GM13976 (cell line): ENCODE results near the gene ITGA7.

Source experiments
- DNase-seq: peaks from one replicate; pipeline ENCODE4 v3.0.0; 2012; ENCODE audit warnings: low spot score
- in situ Hi-C: fragments of 300-500 bp; cut with MboI; formaldehyde crosslinking; loops from one replicate; pipeline ENCODE4 v1.12.0; 2022; ENCODE audit warnings: low sequenced_read_pairs, mixed read lengths, inconsistent platforms; ENCODE audit not compliant: unreplicated experiment
- TF ChIP-seq, protein P1 (sequence below): IDR thresholded peaks from 2 replicates; pipeline ENCODE4 v1.5.1; 2012; ENCODE audit warnings: borderline replicate concordance, mild to moderate bottlenecking; ENCODE audit not compliant: insufficient read depth; ENCODE audit errors: extremely low read depth, missing control alignments, control extremely low read depth

The ITGA7 gene

DNA sequence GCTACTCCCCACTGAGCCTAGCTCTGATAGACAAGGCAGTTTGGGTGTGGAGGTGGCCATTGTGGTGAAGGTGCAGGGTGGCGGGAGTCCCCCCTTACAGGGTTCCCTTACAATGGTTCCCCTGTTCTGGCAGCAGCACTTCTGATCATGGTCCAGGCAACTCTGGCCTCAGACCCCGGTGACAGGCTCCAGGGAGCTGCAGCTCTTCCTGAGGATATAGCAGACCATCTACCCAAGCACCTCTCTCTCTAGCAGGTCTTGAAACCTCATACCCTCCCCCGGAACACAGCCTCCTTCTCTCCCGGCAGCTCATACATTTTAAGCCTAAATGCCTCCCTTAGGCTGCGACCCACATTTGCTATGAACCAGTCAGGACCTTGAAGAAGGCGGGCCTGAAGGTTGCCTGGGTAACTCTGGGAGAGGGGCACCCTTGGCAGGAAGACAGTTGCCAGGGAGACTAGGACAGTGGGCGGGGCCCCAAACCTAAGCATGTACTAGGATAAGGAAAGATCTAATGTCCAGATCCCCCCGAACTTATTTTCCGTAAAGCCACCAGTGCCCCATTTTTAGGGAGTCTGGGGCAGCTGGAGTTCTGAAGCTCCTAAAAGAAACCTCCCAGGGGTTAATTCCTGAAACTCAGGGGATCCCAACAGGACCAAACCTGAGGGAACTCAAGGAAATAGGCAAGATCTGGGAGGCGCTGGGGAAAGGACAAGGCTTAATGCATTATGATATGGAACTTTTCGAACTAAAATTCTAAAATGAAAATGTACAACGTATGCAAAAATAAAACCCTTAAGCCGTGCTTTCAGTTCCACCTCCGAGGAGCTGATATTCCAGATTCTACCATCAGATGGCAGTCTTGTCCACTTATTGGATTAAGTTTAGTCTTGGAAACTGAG, 30.7 kb upstream of the ITGA7 start:
- in situ Hi-C loops, result loop anchor here (10.0 kb wide), 2 partner anchors 206 to 296 kb away; no protein-coding TSS in a partner anchor
- DNase-seq, result peak; percentile 78
- TF ChIP-seq, protein P1, sequence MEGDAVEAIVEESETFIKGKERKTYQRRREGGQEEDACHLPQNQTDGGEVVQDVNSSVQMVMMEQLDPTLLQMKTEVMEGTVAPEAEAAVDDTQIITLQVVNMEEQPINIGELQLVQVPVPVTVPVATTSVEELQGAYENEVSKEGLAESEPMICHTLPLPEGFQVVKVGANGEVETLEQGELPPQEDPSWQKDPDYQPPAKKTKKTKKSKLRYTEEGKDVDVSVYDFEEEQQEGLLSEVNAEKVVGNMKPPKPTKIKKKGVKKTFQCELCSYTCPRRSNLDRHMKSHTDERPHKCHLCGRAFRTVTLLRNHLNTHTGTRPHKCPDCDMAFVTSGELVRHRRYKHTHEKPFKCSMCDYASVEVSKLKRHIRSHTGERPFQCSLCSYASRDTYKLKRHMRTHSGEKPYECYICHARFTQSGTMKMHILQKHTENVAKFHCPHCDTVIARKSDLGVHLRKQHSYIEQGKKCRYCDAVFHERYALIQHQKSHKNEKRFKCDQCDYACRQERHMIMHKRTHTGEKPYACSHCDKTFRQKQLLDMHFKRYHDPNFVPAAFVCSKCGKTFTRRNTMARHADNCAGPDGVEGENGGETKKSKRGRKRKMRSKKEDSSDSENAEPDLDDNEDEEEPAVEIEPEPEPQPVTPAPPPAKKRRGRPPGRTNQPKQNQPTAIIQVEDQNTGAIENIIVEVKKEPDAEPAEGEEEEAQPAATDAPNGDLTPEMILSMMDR, result peak; percentile 66

DNA sequence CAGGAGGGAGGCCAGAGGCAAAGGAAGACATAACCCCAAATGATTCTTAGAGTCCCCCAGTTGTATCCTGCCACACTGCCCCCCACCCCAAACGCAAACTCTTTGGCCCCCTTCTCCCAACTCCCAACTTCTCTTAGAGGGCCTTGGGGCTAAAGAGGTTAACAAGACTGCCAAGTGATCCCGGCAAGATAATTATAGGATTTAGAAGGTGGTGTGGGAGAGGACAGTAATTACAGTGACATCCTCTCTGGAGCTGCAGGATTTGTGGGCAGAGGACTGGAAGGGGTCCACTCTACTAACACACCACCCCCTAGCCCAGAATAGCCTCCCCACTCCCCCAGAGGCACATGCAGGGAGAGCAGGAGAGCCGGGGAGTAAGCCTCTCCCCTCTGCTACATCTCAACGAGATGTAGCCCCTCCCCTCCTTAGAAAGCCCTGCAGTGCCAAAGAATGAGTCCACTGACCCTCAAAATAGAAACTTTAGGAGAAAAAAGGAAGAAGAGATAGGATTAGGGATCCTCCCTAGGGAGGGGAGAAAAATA, 29.9 kb upstream of the ITGA7 start:
- in situ Hi-C loops, result loop anchor here (10.0 kb wide), 2 partner anchors 207 to 297 kb away; no protein-coding TSS in a partner anchor
- TF ChIP-seq, protein P1, result no peak
- no peak for DNase-seq

DNA sequence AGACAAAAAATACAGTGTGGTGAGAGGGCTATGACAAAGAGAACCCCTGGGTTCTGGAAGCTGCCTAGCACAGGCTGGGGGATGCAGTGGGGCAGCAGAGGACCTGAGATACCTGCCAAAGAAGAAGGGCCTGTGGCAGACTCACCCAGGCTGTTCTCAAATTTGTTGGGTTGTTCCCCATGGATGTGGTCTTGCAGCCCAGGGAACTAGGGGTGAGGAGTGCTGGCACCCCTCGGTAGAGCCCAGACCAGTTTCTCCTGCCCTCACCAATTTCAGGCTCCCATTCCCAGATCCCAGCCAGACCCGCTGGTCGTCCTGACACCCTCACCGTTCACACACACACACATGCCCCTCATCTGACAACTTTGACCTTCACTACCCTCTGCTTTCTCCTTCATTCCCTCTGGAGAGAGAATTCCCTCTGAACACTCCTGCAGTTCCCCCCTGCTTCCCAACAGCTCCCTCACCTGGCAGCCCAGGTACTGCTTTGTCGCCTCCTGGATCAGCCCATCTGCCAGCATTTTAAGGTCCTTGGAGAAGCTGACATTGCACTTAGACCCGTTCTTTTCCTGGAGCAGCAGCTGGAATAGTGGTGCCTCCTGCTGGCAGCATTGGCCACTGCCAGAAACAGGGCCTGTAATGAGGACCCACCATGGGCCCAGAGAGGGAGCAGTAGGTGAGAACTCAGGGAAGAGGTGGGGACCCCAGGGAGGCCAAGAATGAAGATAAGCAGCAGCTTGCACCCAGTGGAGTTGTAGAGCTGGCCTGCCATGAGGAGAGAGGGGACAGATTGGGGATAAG, 29.3 kb upstream of the ITGA7 start:
- TF ChIP-seq, protein P1, result peak; percentile 89
- peak; percentile 59 for DNase-seq

DNA sequence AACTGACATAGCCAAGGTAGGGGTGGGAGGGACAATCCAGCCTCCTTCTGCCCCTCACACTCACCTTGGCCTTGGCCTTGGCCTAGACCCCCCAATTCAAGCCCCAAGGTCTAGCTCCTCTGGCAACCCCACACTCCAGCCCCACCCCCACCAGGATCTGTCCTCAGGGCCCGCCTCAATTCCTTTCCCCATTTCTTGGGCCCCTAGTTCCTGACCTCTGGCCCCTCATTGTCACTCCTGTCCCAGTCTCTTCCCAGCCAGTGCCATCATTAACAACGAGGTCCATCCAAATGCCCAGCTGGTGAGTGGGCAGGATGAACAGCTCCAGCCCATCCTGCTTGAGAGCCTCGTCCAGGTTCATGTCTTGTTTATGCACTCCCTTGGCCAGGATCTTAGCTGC, 28.4 kb upstream of the ITGA7 start:
- in situ Hi-C loops, result loop anchor here (10.0 kb wide), 2 partner anchors 209 to 299 kb away; no protein-coding TSS in a partner anchor
- DNase-seq, result no peak

More for the DNA sequence above, 29.3 kb upstream of the ITGA7 start:
- in situ Hi-C loops, result loop anchor here (10.0 kb wide), 2 partner anchors 208 to 298 kb away; no protein-coding TSS in a partner anchor

DNA sequence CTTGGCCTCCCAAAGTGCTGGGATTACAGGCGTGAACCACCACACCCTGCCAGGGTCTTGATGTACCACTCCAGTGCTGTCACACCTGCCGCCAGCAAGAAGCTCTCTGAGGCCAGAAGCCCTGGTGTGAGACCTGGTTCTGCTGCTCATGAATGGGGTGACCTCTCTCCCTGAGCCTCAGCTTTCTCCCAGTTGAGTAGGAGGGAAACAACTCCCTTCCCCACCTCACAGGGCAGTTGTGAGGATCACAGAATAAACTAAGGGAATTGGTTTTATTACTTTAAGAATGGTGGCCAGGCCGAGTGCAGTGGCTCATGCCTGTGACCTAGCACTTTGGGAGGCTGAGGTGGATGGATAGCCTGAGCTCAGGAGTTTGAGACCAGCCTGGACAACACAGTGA, 26.9 kb upstream of the ITGA7 start:
- TF ChIP-seq, protein P1, result no peak
- in situ Hi-C loops, result loop anchor here (10.0 kb wide), 2 partner anchors 210 to 300 kb away; no protein-coding TSS in a partner anchor
- no peak for DNase-seq

More for the DNA sequence above, 28.4 kb upstream of the ITGA7 start:
- TF ChIP-seq, protein P1, result no peak

DNA sequence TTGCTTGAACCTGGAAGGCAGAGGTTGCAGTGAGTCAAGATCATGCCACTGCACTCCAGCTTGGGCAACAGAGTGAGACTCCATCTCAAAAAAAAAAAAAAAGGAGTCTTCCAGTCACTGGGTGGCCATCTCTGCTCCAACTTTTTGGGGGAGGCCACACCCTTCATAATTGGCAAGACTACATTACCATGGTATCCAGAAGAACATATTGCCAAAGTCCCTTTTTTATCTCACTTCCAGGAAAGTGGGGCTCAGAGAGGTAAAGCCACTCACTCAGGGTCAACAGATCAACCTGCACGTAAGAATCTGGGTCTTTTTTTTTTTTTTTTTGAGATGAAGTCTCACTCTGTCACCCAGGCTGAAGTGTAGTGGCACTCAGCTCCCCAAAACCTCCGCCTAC, 26.2 kb upstream of the ITGA7 start:
- DNase-seq, result no peak
- TF ChIP-seq, protein P1, result no peak
- in situ Hi-C loops, result loop anchor here (10.0 kb wide), 2 partner anchors 211 to 301 kb away; no protein-coding TSS in a partner anchor
